NCI-H2081 treated with DMSO at 0.1 percent for 48 hours (cell line): ENCODE results near the gene DNAAF1.
"Not testable (repeated sequence)": the region's sequence is repeated elsewhere in the genome, so short reads cannot be mapped to it uniquely, and the experiment has no call there.

ENCODE experiments used
- DNase-seq: peaks from one replicate; lab custom pipeline; 2025; lab: John Stamatoyannopoulos, UW

Gene DNAAF1

GRCh38 chr16:84184775-84185174, 39.7 kb downstream of the DNAAF1 start:
- DNase-seq, result no peak

GRCh38 chr16:84186685-84187437, 41.8 kb downstream of the DNAAF1 start, which contains the start of gene TAF1C:
TSS of gene TAF1C (minus strand) at chr16:84187057. CDS start at chr16:84184988, 2,069 bp downstream.
- DNase-seq, result peak; percentile 44

DNA sequence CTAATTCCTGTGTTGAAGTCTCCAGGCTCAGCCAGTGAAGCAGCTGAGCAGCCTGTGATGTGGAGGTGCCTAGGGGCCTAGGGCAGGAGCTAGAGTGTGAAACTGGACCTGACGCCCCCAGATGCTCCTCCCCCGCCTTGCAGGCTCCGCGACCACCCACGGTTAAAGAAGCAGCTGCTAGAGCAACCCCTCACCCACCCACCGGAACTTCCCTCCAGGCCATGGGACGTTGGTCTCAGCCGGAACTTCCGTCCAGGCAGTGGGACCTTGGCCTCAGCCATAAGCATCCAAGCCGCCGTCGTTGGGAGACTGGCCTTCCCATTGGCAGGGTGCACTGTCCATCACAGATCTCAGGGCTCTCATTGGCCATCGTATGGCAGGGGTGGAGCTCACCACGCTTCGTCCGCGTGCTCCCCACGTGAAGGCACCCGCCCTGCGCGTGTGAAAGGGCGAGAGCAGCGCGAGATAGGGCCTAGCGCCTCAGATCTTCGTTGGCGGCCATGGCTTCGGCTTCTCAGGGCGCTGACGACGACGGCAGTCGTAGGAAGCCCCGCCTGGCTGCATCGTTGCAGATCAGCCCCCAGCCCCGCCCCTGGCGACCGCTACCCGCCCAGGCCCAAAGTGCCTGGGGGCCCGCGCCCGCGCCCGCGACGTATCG, 45.8 kb downstream of the DNAAF1 start, which contains the start of gene ADAD2:
TSS of gene ADAD2 (plus strand) at position 427 of the 658 bp plus-strand sequence. CDS start at position 501, 74 bp downstream.
- no peak for DNase-seq

DNA sequence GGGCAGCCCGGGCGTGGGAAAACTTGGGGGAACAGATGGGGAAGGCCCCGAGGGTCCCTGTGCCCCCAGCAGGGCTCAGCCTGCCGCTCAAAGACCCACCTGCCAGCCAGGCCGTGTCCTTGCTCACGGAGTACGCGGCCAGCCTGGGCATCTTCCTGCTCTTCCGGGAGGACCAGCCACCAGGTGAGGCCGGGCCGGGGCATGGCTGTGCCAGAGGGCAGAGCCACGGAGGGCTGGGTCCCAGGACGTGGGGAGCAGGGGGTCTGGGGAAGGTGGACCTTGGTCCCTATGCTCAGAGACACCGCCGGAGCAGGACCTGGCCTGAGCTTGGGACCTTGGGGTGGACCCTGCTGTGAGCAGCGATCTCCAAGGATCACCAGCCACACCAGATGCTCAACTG, 46.4 kb downstream of the DNAAF1 start:
- DNase-seq, result no peak

DNA sequence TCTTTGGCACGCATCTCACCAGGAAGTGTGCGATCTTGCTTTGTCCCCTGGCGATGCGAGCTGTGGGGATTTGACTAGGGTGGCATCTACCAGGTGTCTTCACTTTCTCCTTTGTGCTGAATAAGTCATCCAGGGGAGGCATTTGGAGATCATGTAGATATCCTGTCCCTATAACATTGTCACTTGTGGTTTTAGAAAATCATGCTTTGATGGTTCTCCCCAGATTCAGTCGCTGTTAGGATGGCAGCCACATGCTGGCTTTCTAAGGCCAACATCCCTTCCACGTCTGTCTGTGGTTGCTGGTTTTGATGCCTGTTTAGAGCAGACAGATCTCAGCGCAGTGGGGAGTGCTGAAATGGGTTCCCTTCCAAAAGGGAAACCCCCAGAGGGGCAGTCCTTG, 48.4 kb downstream of the DNAAF1 start:
- DNase-seq, result no peak

GRCh38 chr16:84194018-84194417, 48.9 kb downstream of the DNAAF1 start:
- no peak for DNase-seq

DNA sequence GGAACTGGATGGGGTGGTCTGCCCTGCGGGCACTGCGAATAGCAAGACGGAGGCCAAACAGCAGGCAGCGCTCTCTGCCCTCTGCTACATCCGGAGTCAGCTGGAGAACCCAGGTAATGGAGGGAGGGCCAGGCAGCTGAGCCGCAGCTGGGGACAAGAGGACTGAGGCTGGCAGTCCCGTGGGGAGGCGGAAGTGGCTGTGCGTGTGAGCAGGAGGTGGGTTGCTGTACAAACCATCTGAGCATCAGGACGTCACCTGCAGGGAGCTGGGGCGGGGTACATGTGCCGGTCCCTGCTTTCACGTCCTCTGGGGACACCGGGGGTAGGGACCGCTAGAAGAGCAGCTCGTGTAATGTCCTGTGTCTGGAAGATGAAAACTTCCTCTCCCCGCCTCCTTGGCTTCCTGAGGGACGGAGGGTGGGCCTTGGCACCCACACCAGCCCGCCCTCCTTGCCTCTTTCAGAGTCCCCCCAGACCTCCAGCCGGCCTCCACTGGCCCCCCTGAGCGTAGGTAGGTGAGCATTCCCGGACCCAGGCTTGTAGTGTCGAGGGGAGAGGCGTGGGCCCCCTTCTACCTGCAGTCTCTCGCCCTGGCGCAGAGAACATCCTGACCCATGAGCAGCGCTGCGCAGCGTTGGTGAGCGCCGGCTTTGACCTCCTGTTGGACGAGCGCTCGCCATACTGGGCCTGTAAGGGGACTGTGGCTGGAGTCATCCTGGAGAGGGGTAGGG, 49.5 kb downstream of the DNAAF1 start:
- DNase-seq, result no peak

- no peak for DNase-seq
Observed at GRCh38 chr16:84195201-84196093, 50.3 kb downstream of the DNAAF1 start.

GRCh38 chr16:84196101-84196500, 51.0 kb downstream of the DNAAF1 start:
- no peak for DNase-seq

- no peak for DNase-seq
Observed at GRCh38 chr16:84196727-84197394, 51.8 kb downstream of the DNAAF1 start.

DNA sequence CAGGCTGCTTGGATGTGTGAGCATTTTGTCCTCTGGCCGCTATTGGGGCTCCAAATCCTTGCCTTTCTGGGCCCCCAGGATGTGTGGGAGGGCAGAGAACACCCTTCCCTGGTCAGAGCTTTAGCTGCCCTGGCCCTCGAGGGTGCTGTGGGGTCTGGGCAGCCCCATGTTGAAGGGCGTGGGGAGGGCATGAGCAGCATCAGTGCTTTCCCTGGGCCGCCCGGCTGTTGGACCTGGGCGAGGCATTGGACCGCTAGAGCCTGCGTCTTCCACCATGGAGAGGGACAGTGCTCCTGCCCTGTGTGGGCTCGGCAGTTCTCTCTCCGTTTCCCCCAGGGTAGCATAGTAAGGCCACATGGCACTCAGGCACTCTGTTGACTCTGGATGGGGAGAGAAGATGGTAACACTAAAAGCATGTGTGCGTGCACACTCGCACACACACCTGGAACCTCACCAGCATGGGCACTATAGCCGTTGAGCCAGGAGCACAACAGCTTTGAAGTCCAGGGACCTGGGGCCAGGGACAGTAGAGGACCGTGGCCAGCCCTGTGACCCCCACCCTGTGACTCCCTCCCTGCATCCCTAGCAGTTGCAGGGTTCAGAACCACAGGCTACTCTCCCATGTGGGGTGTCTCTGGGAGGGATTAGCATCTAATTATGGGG, 52.5 kb downstream of the DNAAF1 start:
- DNase-seq, result no peak

DNA sequence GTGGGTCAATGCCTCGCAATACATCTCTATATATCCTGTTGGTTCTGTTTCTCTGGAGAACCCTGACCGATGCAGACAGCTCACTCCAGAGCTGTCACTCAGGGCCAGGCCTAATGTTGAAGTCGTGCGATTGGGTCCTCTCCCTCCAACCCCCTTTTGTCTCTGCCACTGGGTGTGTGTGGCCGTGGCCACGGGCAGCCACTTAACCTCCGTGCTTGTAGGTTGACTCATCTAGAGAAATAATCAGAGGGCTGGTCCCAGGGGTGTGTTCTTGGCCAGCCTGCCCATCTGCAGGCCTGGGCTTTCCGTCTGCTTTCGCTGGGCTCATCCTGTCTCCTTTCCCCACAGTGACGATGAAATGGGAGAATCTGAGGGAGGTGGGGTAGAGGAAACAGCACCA, 53.3 kb downstream of the DNAAF1 start:
- DNase-seq, result no peak

DNA sequence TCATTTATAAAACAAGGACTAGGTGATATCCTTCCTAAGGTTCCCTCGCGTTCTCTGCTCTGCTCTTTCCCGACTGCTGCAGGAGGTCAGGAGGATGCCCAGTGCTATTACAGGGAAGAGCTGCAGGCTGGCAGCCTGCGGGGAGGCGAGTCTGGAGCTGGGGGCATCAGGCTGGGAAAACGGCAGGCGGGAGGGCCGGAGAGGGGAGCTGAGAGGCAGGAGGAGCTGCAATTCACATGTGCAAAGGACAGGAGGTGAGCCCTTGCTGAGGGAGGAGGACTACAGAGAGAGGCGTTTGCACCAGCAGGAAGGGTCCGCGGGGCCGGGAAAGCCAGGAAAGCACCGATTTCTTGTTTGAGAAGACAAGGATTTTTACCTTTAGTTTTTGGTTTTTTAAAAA, 54.0 kb downstream of the DNAAF1 start:
- DNase-seq, result no peak

DNA sequence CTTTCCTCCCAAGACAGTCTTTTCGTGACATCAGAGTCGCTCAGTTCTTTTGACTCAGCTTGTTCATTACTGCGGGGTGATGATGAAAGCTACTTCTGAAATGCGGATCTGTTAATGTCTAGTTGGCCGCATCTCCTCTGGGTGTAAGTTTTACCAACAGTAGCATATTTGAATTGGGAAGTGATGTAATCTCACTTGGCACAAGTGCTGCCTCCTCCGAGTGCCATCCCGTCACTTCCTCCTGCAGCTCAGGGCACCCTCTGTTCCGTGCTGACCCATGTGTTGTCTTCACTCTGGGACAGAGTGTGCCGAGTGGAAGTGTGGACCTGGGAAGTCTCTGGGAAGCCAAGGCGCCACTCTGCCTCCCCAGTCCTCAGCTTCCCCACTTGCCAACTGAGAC, 54.8 kb downstream of the DNAAF1 start:
- no peak for DNase-seq

- DNase-seq, result not testable (repeated sequence)
Observed at GRCh38 chr16:84204551-84204950, 59.4 kb downstream of the DNAAF1 start.

DNA sequence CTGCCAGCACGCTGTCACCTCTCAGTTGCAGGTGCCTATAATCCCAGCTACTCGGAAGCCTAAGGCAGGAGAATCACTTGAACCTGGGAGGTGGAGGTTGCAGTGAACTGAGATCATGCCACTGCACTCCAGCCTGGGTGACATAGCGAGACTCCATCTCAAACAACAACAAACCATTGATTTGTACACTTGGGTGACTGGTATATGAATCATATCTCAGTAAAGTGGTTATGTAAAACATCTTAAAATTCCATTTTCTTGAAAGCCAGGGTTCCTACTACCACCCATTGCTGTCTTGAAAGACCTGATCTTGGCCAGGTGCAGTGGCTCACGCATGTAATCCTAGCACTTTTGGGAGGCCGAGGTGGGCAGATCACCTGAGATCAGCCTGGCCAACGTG, 60.0 kb downstream of the DNAAF1 start:
- not testable (repeated sequence) for DNase-seq

DNA sequence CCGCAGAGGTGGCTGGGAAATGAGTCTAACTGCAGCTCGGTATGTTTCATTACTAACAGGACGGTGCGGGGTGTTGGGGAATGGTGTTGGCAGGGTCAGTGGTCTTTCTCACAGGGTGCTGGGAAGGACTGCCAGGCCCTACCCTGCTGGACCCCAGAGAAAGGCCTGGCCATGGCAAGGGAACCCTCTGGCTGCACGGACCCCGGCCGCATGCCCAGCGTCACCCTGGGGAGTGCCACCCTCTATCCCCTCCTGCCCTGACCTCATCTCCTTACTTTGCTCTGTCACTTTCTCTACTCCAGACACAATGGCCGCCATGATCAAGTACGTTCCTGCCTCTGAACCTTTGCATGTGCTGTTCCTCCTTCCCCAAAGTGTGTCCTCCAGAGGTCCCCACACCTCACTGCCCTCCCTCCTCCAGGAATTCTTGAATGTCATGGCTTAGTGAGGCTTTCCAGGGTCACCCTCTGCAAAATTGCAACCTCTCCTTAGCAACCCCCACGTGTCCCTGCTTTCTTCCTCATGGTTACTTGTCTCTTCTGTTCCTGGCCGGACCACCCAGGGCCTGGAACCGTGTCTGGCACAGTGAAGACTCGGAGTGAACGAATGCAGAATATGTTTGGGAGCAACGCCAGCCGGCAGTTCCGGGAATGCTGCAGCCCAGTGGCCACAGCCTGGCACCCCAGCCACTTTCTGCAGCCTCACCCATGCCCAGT, 61.0 kb downstream of the DNAAF1 start:
- DNase-seq, result no peak

- DNase-seq, result no peak
Observed at GRCh38 chr16:84207251-84207650, 62.1 kb downstream of the DNAAF1 start.

DNA sequence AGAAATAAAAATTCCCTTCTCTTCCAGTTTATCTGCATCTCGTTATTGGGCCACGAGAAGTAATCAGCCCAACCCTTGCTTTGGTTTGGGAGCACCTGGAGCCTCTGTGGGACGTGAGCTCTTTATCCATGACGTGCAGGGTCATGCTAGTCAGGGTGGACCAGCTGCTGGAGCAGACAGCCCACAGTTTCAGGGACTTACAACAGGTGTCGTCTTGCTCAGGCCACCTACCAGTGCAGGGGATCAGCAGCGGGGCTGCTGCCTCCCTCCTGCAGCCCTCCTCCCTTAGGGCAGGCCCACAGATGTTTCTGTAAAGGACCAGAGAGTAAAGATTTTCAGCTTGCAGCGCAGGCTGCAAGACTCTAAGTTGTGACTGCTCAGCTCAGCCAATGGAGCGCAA, 62.8 kb downstream of the DNAAF1 start:
- DNase-seq, result no peak

DNA sequence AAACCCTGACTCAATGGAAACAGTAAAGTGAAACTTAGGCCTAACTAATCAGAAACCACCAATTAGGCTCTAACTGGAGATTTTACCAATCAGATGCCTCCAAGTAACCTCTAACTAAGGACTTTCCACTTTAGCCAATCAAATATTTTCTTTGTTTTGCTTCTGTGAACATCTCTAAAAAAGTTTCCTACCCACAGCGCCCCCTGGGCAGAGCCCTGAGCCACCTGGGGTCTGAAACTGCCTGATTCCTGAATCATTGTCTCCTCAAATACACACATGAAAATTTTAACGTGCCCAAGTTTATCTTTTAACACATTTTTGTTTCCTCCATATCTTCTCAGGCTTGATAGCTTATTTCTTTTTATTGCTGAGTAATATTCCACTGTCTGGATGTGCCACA, 64.9 kb downstream of the DNAAF1 start:
- DNase-seq, result no peak
